IMR-90 (cell line): ENCODE measurements around the gene CACNA1G. TPM values are rescaled to one million over a fixed set of nuclear protein-coding genes. Genes with fewer than 3 reads are reported as not detected.

Experiments used
- ATAC-seq: fragments of 200-7000 bp; cut with Tn5 transposase; 2 replicates; pipeline ENCODE4 v1.9.1; 2020; ENCODE audit warnings: low read depth, mild to moderate bottlenecking, moderate library complexity
- BruUV-seq: library from RNA; stranded (reverse); fragments of 400-500 nt; replicated peaks from 2 replicates; lab custom pipeline; 2021; lab: Mats Ljungman, UMichigan
- CTCF ChIA-PET: fragments of 300-600 bp; formaldehyde crosslinking; extraction: SDS; loops from one replicate; lab custom pipeline; 2021; ENCODE audit warnings: antibody characterized with exemption; lab: Yijun Ruan, JAX
- POLR2A ChIA-PET: fragments of 300-600 bp; sonication (Branson Sonifier 250); formaldehyde crosslinking; loops from one replicate; lab custom pipeline; 2022; ENCODE audit warnings: antibody characterized with exemption; ENCODE audit not compliant: unreplicated experiment; lab: Charles Lee
- DNase-seq: peaks from one replicate; pipeline ENCODE4 v3.0.0; 2013
- H2AFZ ChIP-seq: replicated peaks from 2 replicates; pipeline ENCODE3; 2013; ENCODE audit warnings: low read length, mild to moderate bottlenecking; ENCODE audit not compliant: poor library complexity
- H2AK5ac ChIP-seq: 2 replicates; pipeline ENCODE4 v1.6.1; 2013; ENCODE audit warnings: low read depth, low read length, inconsistent platforms
- H2AK9ac ChIP-seq: replicated peaks from 2 replicates; pipeline ENCODE3; 2013; ENCODE audit warnings: mild to moderate bottlenecking, low read depth, low read length, moderate library complexity; ENCODE audit not compliant: poor library complexity
- H2BK120ac ChIP-seq: 2 replicates; pipeline ENCODE4 v1.6.1; 2013; ENCODE audit warnings: low read depth, low read length, inconsistent platforms
- H2BK15ac ChIP-seq: 3 replicates; pipeline ENCODE4 v1.6.1; 2013; ENCODE audit warnings: low read depth, low read length, inconsistent platforms
- H2BK20ac ChIP-seq: 2 replicates; pipeline ENCODE4 v1.6.1; 2013; ENCODE audit warnings: low read depth, mild to moderate bottlenecking, inconsistent platforms, low read length, moderate library complexity
- H2BK5ac ChIP-seq: 2 replicates; pipeline ENCODE4 v1.6.1; 2013; ENCODE audit warnings: mild to moderate bottlenecking, low read depth, low read length, inconsistent platforms; ENCODE audit not compliant: poor library complexity, severe bottlenecking
- H3K14ac ChIP-seq: replicated peaks from 2 replicates; pipeline ENCODE4 v1.6.1; 2013; ENCODE audit warnings: low read depth, low read length, inconsistent platforms
- H3K18ac ChIP-seq: 2 replicates; pipeline ENCODE4 v1.6.1; 2013; ENCODE audit warnings: low read depth, low read length, control low read depth
- H3K23ac ChIP-seq: 2 replicates; pipeline ENCODE4 v1.6.1; 2013; ENCODE audit warnings: low read depth, low read length, inconsistent platforms
- H3K27ac ChIP-seq: 2 replicates; pipeline ENCODE4 v1.5.1; 2013; ENCODE audit warnings: mild to moderate bottlenecking, control low read depth, low read length; ENCODE audit not compliant: insufficient read depth
- H3K27me3 ChIP-seq: 2 replicates; pipeline ENCODE4 v1.6.1; 2013; ENCODE audit warnings: low read length; ENCODE audit not compliant: control insufficient read depth, insufficient read depth
- H3K36me3 ChIP-seq: 2 replicates; pipeline ENCODE4 v1.6.1; 2013; ENCODE audit warnings: low read length, mixed read lengths; ENCODE audit not compliant: control insufficient read depth, insufficient read depth
- H3K4ac ChIP-seq: 2 replicates; pipeline ENCODE4 v1.6.1; 2013; ENCODE audit warnings: low read depth, low read length, inconsistent platforms
- H3K4me1 ChIP-seq: 2 replicates; pipeline ENCODE4 v1.6.1; 2013; ENCODE audit warnings: low read length, mixed read lengths; ENCODE audit not compliant: control insufficient read depth, insufficient read depth
- H3K4me2 ChIP-seq: 2 replicates; pipeline ENCODE4 v1.6.1; 2013; ENCODE audit warnings: low read depth, mild to moderate bottlenecking, control low read depth, low read length, moderate library complexity
- H3K4me3 ChIP-seq: 2 replicates; pipeline ENCODE4 v1.5.1; 2013; ENCODE audit warnings: low read depth, mild to moderate bottlenecking, control low read depth, low read length, moderate library complexity; ENCODE audit not compliant: insufficient read depth
- H3K56ac ChIP-seq: 2 replicates; pipeline ENCODE4 v1.6.1; 2013; ENCODE audit warnings: low read length, inconsistent platforms; ENCODE audit not compliant: insufficient read depth; ENCODE audit errors: extremely low read depth
- H3K79me1 ChIP-seq, 2 experiments: 2 replicates each; pipeline ENCODE4 v1.6.1; 2013; ENCODE audit warnings: low read length in 2 of 2, inconsistent platforms in 1 of 2, low read depth in 1 of 2
- H3K9ac ChIP-seq: 2 replicates; pipeline ENCODE4 v1.6.1; 2013; ENCODE audit warnings: low read depth, low read length, control low read depth
- H3K9me1 ChIP-seq: 2 replicates; pipeline ENCODE4 v1.6.1; 2013; ENCODE audit warnings: low read length, inconsistent platforms; ENCODE audit not compliant: insufficient read depth
- H3K9me3 ChIP-seq: 2 replicates; pipeline ENCODE4 v1.6.1; 2013; ENCODE audit warnings: low read length; ENCODE audit not compliant: control insufficient read depth, insufficient read depth
- H4K20me1 ChIP-seq: 2 replicates; pipeline ENCODE4 v1.6.1; 2013; ENCODE audit warnings: low read length, inconsistent platforms; ENCODE audit not compliant: insufficient read depth
- H4K5ac ChIP-seq: 2 replicates; pipeline ENCODE4 v1.6.1; 2013; ENCODE audit warnings: mild to moderate bottlenecking, low read depth, low read length, control low read depth
- H4K8ac ChIP-seq, 2 experiments: 2 replicates each; pipeline ENCODE4 v1.6.1; 2013; ENCODE audit warnings: low read depth in 2 of 2, low read length in 2 of 2, control low read depth in 1 of 2, inconsistent platforms in 1 of 2
- H4K91ac ChIP-seq: 2 replicates; pipeline ENCODE4 v1.6.1; 2013; ENCODE audit warnings: low read depth, low read length, inconsistent platforms; ENCODE audit not compliant: insufficient read depth
- BHLHE40 ChIP-seq: fragments of 150-350 bp; IDR thresholded peaks from 2 replicates; pipeline ENCODE4 v1.6.1; 2016; ENCODE audit warnings: mild to moderate bottlenecking, low read depth, low read length
- CEBPB ChIP-seq: IDR thresholded peaks from 2 replicates; pipeline ENCODE4 v1.6.1; 2012; ENCODE audit warnings: low read depth, low read length, improper control_type of control experiment
- CHD1 ChIP-seq: IDR thresholded peaks from 2 replicates; pipeline ENCODE4 v1.6.1; 2012; ENCODE audit warnings: low read depth, low read length, improper control_type of control experiment
- CTCF ChIP-seq: conservative IDR thresholded peaks from 2 replicates; pipeline ENCODE4 v1.5.1; 2012; ENCODE audit warnings: mild to moderate bottlenecking, low read depth, low read length, improper control_type of control experiment
- ELK1 ChIP-seq: fragments of 150-350 bp; IDR thresholded peaks from 2 replicates; pipeline ENCODE4 v1.6.1; 2016; ENCODE audit warnings: low read depth, mild to moderate bottlenecking, low read length, moderate library complexity, borderline replicate concordance
- FOS ChIP-seq: fragments of 150-350 bp; IDR thresholded peaks from 2 replicates; pipeline ENCODE4 v1.6.1; 2016; ENCODE audit warnings: low read depth, low read length
- MAZ ChIP-seq: IDR thresholded peaks from 2 replicates; pipeline ENCODE4 v1.6.1; 2012; ENCODE audit warnings: low read depth, mild to moderate bottlenecking, low read length, improper control_type of control experiment, moderate library complexity, borderline replicate concordance
- MXI1 ChIP-seq: IDR thresholded peaks from 2 replicates; pipeline ENCODE4 v1.6.1; 2012; ENCODE audit warnings: low read depth, mild to moderate bottlenecking, low read length, moderate library complexity, borderline replicate concordance
- NFE2L2 ChIP-seq: fragments of 150-350 bp; IDR thresholded peaks from 2 replicates; pipeline ENCODE4 v1.6.1; 2016; ENCODE audit warnings: low read depth, mild to moderate bottlenecking, low read length
- RAD21 ChIP-seq: IDR thresholded peaks from 2 replicates; pipeline ENCODE4 v1.6.1; 2012; ENCODE audit warnings: low read length, improper control_type of control experiment
- WGBS, 2 experiments: methylation state at CpG; one replicate each; pipeline versions ENCODE4 v1.1.5 to v1.1.7; 2013; ENCODE audit warnings: missing lambda C conversion rate in 2 of 2; ENCODE audit not compliant: insufficient read length in 1 of 2; ENCODE audit errors: extremely low coverage in 2 of 2; 5-methylcytosine and 5-hydroxymethylcytosine counted together
- dilution Hi-C: fragments of 300-500 bp; cut with HindIII; formaldehyde crosslinking; loops from one replicate; pipeline ENCODE4 v1.14.3; 2018; ENCODE audit warnings: low sequenced_read_pairs; ENCODE audit not compliant: unreplicated experiment
- in situ Hi-C: fragments of 300-500 bp; cut with MboI; formaldehyde crosslinking; loops from 3 replicates; pipeline ENCODE4 v1.14.3; 2019; ENCODE audit warnings: low sequenced_read_pairs, inconsistent platforms, mixed read lengths
- intact Hi-C: fragments of 100-400 bp; cut with micrococcal nuclease; formaldehyde crosslinking; loops from 2 replicates; pipeline ENCODE4 v1.10.0; 2022
- polyA plus RNA-seq, 3 experiments: library from polyadenylated mRNA; depleted of rRNA; stranded (reverse); fragments of >200 nt; gene quantifications; 2 replicates each; pipeline ENCODE4 v1.2.3, GENCODE V29; 2012; ENCODE audit warnings: low replicate concordance in 1 of 3
- total RNA-seq: library from RNA; depleted of rRNA; stranded (reverse); fragments of >200 nt; gene quantifications from 2 replicates; pipeline ENCODE4 v1.2.3, GENCODE V29; 2012

Gene CACNA1G
- total and polyA plus RNA-seq, 2 of the 4 experiments (the other 2 are of a cell fraction), result under 0.01 to 0.03 TPM

DNA sequence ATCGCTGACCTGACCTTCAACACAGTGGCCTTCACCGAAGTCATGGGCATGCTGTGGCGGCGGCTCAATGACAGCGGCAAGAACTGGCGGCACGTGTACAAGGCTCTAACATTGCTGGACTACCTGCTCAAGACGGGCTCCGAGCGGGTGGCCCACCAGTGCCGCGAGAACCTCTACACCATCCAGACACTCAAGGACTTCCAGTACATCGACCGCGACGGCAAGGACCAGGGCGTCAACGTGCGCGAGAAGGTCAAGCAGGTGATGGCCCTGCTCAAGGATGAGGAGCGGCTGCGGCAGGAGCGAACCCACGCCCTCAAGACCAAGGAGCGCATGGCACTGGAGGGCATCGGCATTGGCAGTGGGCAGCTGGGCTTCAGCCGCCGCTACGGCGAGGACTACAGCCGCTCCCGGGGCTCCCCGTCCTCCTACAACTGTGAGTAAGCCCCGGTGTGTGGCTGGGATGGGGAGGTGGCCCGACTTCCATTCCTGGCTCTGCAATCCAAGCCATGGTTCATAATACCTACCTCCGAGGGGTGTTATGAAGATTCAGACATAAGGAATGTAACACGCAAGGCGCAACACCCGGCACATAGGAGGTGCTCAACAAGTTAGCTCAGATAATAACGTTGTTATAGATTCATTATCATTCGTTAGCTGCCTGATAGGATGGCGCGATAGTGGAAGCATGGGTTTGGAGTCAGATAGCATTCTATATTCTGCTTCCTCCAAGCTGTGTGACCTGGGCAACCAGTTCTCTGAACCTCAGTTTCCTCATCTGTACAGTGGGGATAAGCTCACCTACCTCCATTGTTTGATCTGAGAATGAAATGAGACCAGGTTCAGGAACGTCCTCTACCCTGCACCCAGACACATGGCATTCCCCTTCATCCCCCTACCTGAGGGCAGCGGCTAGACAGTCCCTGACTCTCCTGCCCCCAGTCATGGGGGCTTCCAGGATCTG, 23.6 kb upstream of the CACNA1G start (continued):
- TF ChIP-seq RAD21 (no peak), FOS (no peak)

- POLR2A ChIA-PET, result no interaction called here
- Histone ChIP-seq H3K9me1 (peaks cover 3% of the 10 kb centered on the region), H2BK5ac (no peak overlapping the region), H3K56ac (no peak overlapping the region), H3K4me2 (no peak overlapping the region), H3K36me3 (no peaks in the 10 kb centered on the region), H3K9ac (no peak overlapping the region), H4K20me1 (no peaks in the 10 kb centered on the region; the same call in 1 of the 2 replicates), H3K9me3 (no peaks in the 10 kb centered on the region), H3K18ac (no peak overlapping the region), H4K91ac (no peak overlapping the region), H2BK15ac (no peak overlapping the region), H3K14ac (no peak overlapping the region), H3K4me1 (peaks cover 22% of the 10 kb centered on the region; the same call in 1 of the 2 replicates), H2AK9ac (no peak overlapping the region), H3K79me1 (peaks cover 0 to 7% of the 10 kb centered on the region in 2 experiments; a peak in 2 of 4 replicates), H2BK20ac (no peak overlapping the region), H3K23ac (no peak overlapping the region), H3K4ac (no peak overlapping the region), H2AFZ (no peak overlapping the region), H3K4me3 (no peak overlapping the region), H4K8ac (no peak overlapping the region), H3K27me3 (peaks cover 8% of the 10 kb centered on the region), H2AK5ac (no peak overlapping the region), H4K5ac (no peak overlapping the region), H3K27ac (no peak overlapping the region), H2BK120ac (no peak overlapping the region)
- intact Hi-C loops, result no loop called here
- DNase-seq (no peak), ATAC-seq (no peak)
- WGBS, 2 experiments, result 85% methylated on average over 4 of the region's 20 CpGs; no CpG with 5 or more reads in 1 of the 2 experiments
- CTCF ChIA-PET, result no interaction called here
- in situ Hi-C loops, result no loop called here
- BruUV-seq, result no TSS peak
- dilution Hi-C loops, result no loop called here
- TF ChIP-seq CHD1 (no peak), NFE2L2 (no peak), MXI1 (no peak), MAZ (no peak), ELK1 (no peak), CTCF (no peak), CEBPB (no peak), RAD21 (no peak), BHLHE40 (no peak)
These were observed 22.6 kb upstream of the CACNA1G start for GRCh38 chr17:50537721-50538548.
